Smooth muscle cell (in vitro differentiated cells): ENCODE measurements around the gene C16orf54. TPM values are rescaled to one million over a fixed set of nuclear protein-coding genes. Genes with fewer than 3 reads are reported as not detected.
"Not testable (repeated sequence)": the region's sequence is repeated elsewhere in the genome, so short reads cannot be mapped to it uniquely, and the experiment has no call there.

Experiments
- DNase-seq: peaks from one replicate; lab custom pipeline; 2025; ENCODE audit not compliant: unreplicated experiment; lab: John Stamatoyannopoulos, UW
- H2AFZ ChIP-seq: fragments of 200-600 bp; sonication (generic); 2 replicates; pipeline ENCODE4 v1.6.0; 2016; ENCODE audit warnings: antibody characterized with exemption, low read depth, mild to moderate bottlenecking
- H3F3A ChIP-seq: fragments of 200-600 bp; sonication (generic); 2 replicates; pipeline ENCODE4 v1.6.0; 2017; ENCODE audit warnings: antibody characterized with exemption, low read depth
- H3K27ac ChIP-seq: fragments of 200-600 bp; sonication (generic); 2 replicates; pipeline ENCODE4 v1.5.1; 2016; ENCODE audit warnings: low read depth, mild to moderate bottlenecking
- H3K27me3 ChIP-seq: fragments of 200-600 bp; sonication (generic); 2 replicates; pipeline ENCODE4 v1.6.1; 2016; ENCODE audit warnings: low read depth, mild to moderate bottlenecking
- H3K36me3 ChIP-seq: fragments of 200-600 bp; sonication (generic); 2 replicates; pipeline ENCODE4 v1.5.1; 2016; ENCODE audit warnings: low read depth
- H3K4me1 ChIP-seq: fragments of 200-600 bp; sonication (generic); 2 replicates; pipeline ENCODE4 v1.5.1; 2016; ENCODE audit warnings: low read depth
- H3K4me2 ChIP-seq: fragments of 200-600 bp; sonication (generic); 2 replicates; pipeline ENCODE4 v1.6.0; 2016; ENCODE audit warnings: mild to moderate bottlenecking
- H3K4me3 ChIP-seq: fragments of 200-600 bp; sonication (generic); 2 replicates; pipeline ENCODE4 v1.5.1; 2016; ENCODE audit warnings: mild to moderate bottlenecking
- H3K79me2 ChIP-seq: fragments of 200-600 bp; sonication (generic); 2 replicates; pipeline ENCODE4 v1.6.0; 2016; ENCODE audit warnings: low read depth, mild to moderate bottlenecking
- H3K9ac ChIP-seq: fragments of 200-600 bp; sonication (generic); 2 replicates; pipeline ENCODE4 v1.6.0; 2016; ENCODE audit warnings: low read depth
- H3K9me3 ChIP-seq: fragments of 200-600 bp; sonication (generic); replicated peaks from 2 replicates; pipeline ENCODE4 v1.5.1; 2016; ENCODE audit warnings: low read depth
- H4K20me1 ChIP-seq: fragments of 200-600 bp; sonication (generic); 2 replicates; pipeline ENCODE4 v1.6.0; 2016; ENCODE audit warnings: low read depth
- CTCF ChIP-seq: fragments of 200-600 bp; sonication (generic); IDR thresholded peaks from 2 replicates; pipeline ENCODE4 v1.5.1; 2017; ENCODE audit warnings: borderline replicate concordance, mild to moderate bottlenecking, antibody characterized with exemption; ENCODE audit not compliant: insufficient read depth, poor library complexity, severe bottlenecking
- WGBS: methylation state at CpG from one replicate; pipeline ENCODE4 v1.1.7; 2016; ENCODE audit warnings: low lambda C conversion rate; 5-methylcytosine and 5-hydroxymethylcytosine counted together
- polyA plus RNA-seq: library from polyadenylated mRNA; unstranded; fragments of >200 nt; fragmentation: Nextera tagmentation; extraction: Ambion mirVana; gene quantifications from 2 replicates; pipeline ENCODE4 v1.2.1, GENCODE V29; 2016
- total RNA-seq: library from RNA; depleted of rRNA; stranded (reverse); fragments of >200 nt; gene quantifications from 2 replicates; pipeline ENCODE4 v1.2.3, GENCODE V29; 2014

C16orf54 gene
- total and polyA plus RNA-seq, 2 experiments from 2014 or later: not detected

- no peak overlapping the region for H2AFZ ChIP-seq
- H3K79me2 ChIP-seq: peaks cover 36% of the 10 kb centered on the region
- no peaks in the 10 kb centered on the region for H3K27me3 ChIP-seq
- no peaks in the 10 kb centered on the region for H3K9me3 ChIP-seq
- H3K4me2 ChIP-seq: no peak overlapping the region
- no peak for DNase-seq
- no peak overlapping the region for H3K27ac ChIP-seq
- no peaks in the 10 kb centered on the region for H3K36me3 ChIP-seq
- no peak overlapping the region for H3K9ac ChIP-seq
- no peak for TF ChIP-seq CTCF
- peaks cover 80% of the 10 kb centered on the region for H4K20me1 ChIP-seq
- 97% methylated on average over 41 of the region's 41 CpGs for WGBS
- H3K4me1 ChIP-seq: no peaks in the 10 kb centered on the region
- no peak overlapping the region for H3K4me3 ChIP-seq
- H3F3A ChIP-seq: no peaks in the 10 kb centered on the region
Observed at GRCh38 chr16:29694384-29695195, 51.2 kb downstream of the C16orf54 start.

GRCh38 chr16:29692606-29693005, 53.2 kb downstream of the C16orf54 start:
- H2AFZ ChIP-seq, H3F3A ChIP-seq, H3K27ac ChIP-seq, H3K4me2 ChIP-seq, H3K4me1 ChIP-seq, H3K36me3 ChIP-seq, H3K27me3 ChIP-seq, DNase-seq, H3K4me3 ChIP-seq, H3K9me3 ChIP-seq, H3K9ac ChIP-seq: not testable (repeated sequence)
- peaks cover 100% of the 10 kb centered on the region for H4K20me1 ChIP-seq
- WGBS: 97% methylated on average over 26 of the region's 26 CpGs
- peaks cover 55% of the 10 kb centered on the region for H3K79me2 ChIP-seq

Other genes with a start within 250 kb of the C16orf54 start
- 24.1 and 27.0 TPM in 2 replicates for gene NPIPB12, start 239.6 kb downstream of the C16orf54 start, total RNA-seq
- gene NPIPB12, start 239.6 kb downstream of the C16orf54 start, polyA plus RNA-seq: 13.7 and 33.5 TPM in 2 replicates
- not detected in 2 replicates for gene SPN, start 82.7 kb downstream of the C16orf54 start, total RNA-seq
- not detected in 2 replicates for gene SPN, start 82.7 kb downstream of the C16orf54 start, polyA plus RNA-seq
- 67.4 and 69.6 TPM in 2 replicates for gene QPRT, start 66.8 kb downstream of the C16orf54 start, total RNA-seq
- gene QPRT, start 66.8 kb downstream of the C16orf54 start, polyA plus RNA-seq: 152 and 196 TPM in 2 replicates
- not detected in 2 replicates for gene ZG16, start 32.3 kb upstream of the C16orf54 start, total RNA-seq
- not detected in 2 replicates for gene ZG16, start 32.3 kb upstream of the C16orf54 start, polyA plus RNA-seq
- 16.0 and 19.8 TPM in 2 replicates for gene KIF22, start 44.8 kb upstream of the C16orf54 start, total RNA-seq
- gene KIF22, start 44.8 kb upstream of the C16orf54 start, polyA plus RNA-seq: 33.5 and 35.7 TPM in 2 replicates
- 77.2 and 104 TPM in 2 replicates for gene MAZ, start 60.5 kb upstream of the C16orf54 start, total RNA-seq
- gene MAZ, start 60.5 kb upstream of the C16orf54 start, polyA plus RNA-seq: 215 and 229 TPM in 2 replicates
- gene PRRT2, start 66.2 kb upstream of the C16orf54 start, total RNA-seq: 12.2 and 25.9 TPM in 2 replicates
- 12.2 and 20.1 TPM in 2 replicates for gene PRRT2, start 66.2 kb upstream of the C16orf54 start, polyA plus RNA-seq
- 15.6 and 21.1 TPM in 2 replicates for gene PAGR1, start 70.2 kb upstream of the C16orf54 start, total RNA-seq
- gene PAGR1, start 70.2 kb upstream of the C16orf54 start, polyA plus RNA-seq: 34.5 and 44.8 TPM in 2 replicates
- 47.5 and 57.4 TPM in 2 replicates for gene MVP, start 74.5 kb upstream of the C16orf54 start, total RNA-seq
- 110 and 123 TPM in 2 replicates for gene MVP, start 74.5 kb upstream of the C16orf54 start, polyA plus RNA-seq
- 61.4 and 63.2 TPM in 2 replicates for gene CDIPT, start 117.2 kb upstream of the C16orf54 start, total RNA-seq
- 90.7 and 118 TPM in 2 replicates for gene CDIPT, start 117.2 kb upstream of the C16orf54 start, polyA plus RNA-seq
- 23.8 and 178 TPM in 2 replicates for gene SEZ6L2, start 153.6 kb upstream of the C16orf54 start, total RNA-seq
- 37.5 and 46.1 TPM in 2 replicates for gene SEZ6L2, start 153.6 kb upstream of the C16orf54 start, polyA plus RNA-seq
- 4.1 and 7.1 TPM in 2 replicates for gene ASPHD1, start 154.5 kb upstream of the C16orf54 start, total RNA-seq
- 26.1 and 28.8 TPM in 2 replicates for gene ASPHD1, start 154.5 kb upstream of the C16orf54 start, polyA plus RNA-seq
- 8.0 and 16.3 TPM in 2 replicates for gene KCTD13, start 180.2 kb upstream of the C16orf54 start, total RNA-seq
- 23.6 and 30.5 TPM in 2 replicates for gene KCTD13, start 180.2 kb upstream of the C16orf54 start, polyA plus RNA-seq
- 99.2 and 107 TPM in 2 replicates for gene TMEM219, start 216.1 kb upstream of the C16orf54 start, total RNA-seq
- 176 and 186 TPM in 2 replicates for gene TMEM219, start 216.1 kb upstream of the C16orf54 start, polyA plus RNA-seq
- gene TAOK2, start 227.9 kb upstream of the C16orf54 start, total RNA-seq: 26.2 and 26.8 TPM in 2 replicates
- gene TAOK2, start 227.9 kb upstream of the C16orf54 start, polyA plus RNA-seq: 26.0 TPM in 2 replicates
- 11.3 and 17.0 TPM in 2 replicates for gene HIRIP3, start 249.6 kb upstream of the C16orf54 start, total RNA-seq
- 13.2 and 13.9 TPM in 2 replicates for gene HIRIP3, start 249.6 kb upstream of the C16orf54 start, polyA plus RNA-seq